ENCODE measurements around the gene ENDOG.
"Not testable (repeated sequence)": the region's sequence is repeated elsewhere in the genome, so short reads cannot be mapped to it uniquely, and the experiment has no call there.

Gene ENDOG

GRCh38 chr9:128870128-128870940 lies 52.0 kb downstream of the ENDOG start:
- no peak for DNase-seq

DNA sequence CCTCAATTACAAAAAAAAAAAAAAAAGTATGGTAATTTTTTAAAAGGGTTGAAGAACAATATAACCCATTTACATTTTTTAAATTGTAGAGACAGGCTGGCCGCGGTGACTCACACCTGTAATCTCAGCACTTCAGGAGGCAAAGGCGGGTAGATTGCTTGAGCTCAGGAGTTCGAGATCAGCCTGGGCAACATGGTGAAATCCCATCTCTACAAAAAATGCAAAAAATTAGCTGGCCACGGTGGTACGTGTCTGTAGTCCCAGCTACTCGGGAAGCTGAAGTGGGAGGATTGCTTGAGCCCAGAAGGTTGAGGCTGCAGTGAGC lies 52.6 kb downstream of the ENDOG start:
- not testable (repeated sequence) for DNase-seq

Data from stimulated activated CD4-positive, alpha-beta T cell treated with anti-CD3 and anti-CD28 coated beads, Interleukin-2, amount 100 ng/mL, for 24 hours (primary cell).